SU-DHL-6 (cell line): ENCODE data around the gene UNC5C.

ENCODE experiments used
- H2AFZ ChIP-seq: fragments of 200-600 bp; sonication (generic); 2 replicates; pipeline ENCODE4 v1.6.1; 2014; ENCODE audit warnings: low read depth, mild to moderate bottlenecking, moderate library complexity, mixed read lengths, antibody characterized with exemption, low read length; ENCODE audit not compliant: severe bottlenecking
- H3F3A ChIP-seq: fragments of 200-600 bp; shearing (Covaris generic); 2 replicates; pipeline ENCODE4 v1.6.0; 2016; ENCODE audit warnings: antibody characterized with exemption, mild to moderate bottlenecking; ENCODE audit not compliant: insufficient read depth
- H3K27ac ChIP-seq: fragments of 200-600 bp; sonication (generic); 2 replicates; pipeline ENCODE4 v1.5.1; 2016; ENCODE audit warnings: low read depth, mild to moderate bottlenecking, low read length, moderate library complexity, mixed read lengths
- H3K27me3 ChIP-seq: fragments of 200-600 bp; sonication (generic), shearing (Covaris generic); 2 replicates; pipeline ENCODE4 v1.6.0; 2014; ENCODE audit warnings: mild to moderate bottlenecking, low read length
- H3K36me3 ChIP-seq: fragments of 200-600 bp; sonication (generic); 2 replicates; pipeline ENCODE4 v1.6.1; 2014; ENCODE audit warnings: mild to moderate bottlenecking, low read length, mixed read lengths
- H3K4me2 ChIP-seq: fragments of 300-600, 200-600 bp; shearing (Covaris generic), sonication (generic); 2 replicates; pipeline ENCODE4 v1.6.0; 2014; ENCODE audit warnings: low read length, low read depth, mild to moderate bottlenecking; ENCODE audit not compliant: poor library complexity, severe bottlenecking
- H3K4me3 ChIP-seq: fragments of 200-600 bp; sonication (generic); 2 replicates; pipeline ENCODE4 v1.5.1; 2014; ENCODE audit warnings: antibody characterized with exemption, low read length, mild to moderate bottlenecking, mixed read lengths; ENCODE audit not compliant: insufficient read depth, poor library complexity, severe bottlenecking
- H3K79me2 ChIP-seq: fragments of 200-600 bp; sonication (generic); 2 replicates; pipeline ENCODE4 v1.6.1; 2014; ENCODE audit warnings: mild to moderate bottlenecking, low read length, moderate library complexity; ENCODE audit not compliant: insufficient read depth
- H3K9ac ChIP-seq: fragments of 200-600 bp; sonication (generic); 2 replicates; pipeline ENCODE4 v1.7.0; 2014; ENCODE audit warnings: mild to moderate bottlenecking, low read length
- H3K9me2 ChIP-seq: fragments of 200-600 bp; sonication (generic); replicated peaks from 2 replicates; pipeline ENCODE4 v1.6.1; 2014; ENCODE audit warnings: low read length; ENCODE audit not compliant: insufficient read depth
- H3K9me3 ChIP-seq: fragments of 200-600 bp; sonication (generic); 2 replicates; pipeline ENCODE4 v1.6.1; 2014; ENCODE audit warnings: low read length, mixed read lengths; ENCODE audit not compliant: insufficient read depth
- H4K20me1 ChIP-seq: fragments of 200-600 bp; sonication (generic); 2 replicates; pipeline ENCODE4 v1.6.1; 2014; ENCODE audit warnings: low read depth, mild to moderate bottlenecking, antibody characterized with exemption, low read length, moderate library complexity, mixed read lengths
- EZH2phosphoT487 ChIP-seq: fragments of 200-600 bp; sonication (generic), shearing (Covaris generic); conservative IDR thresholded peaks from 2 replicates; pipeline ENCODE4 v1.6.1; 2018; ENCODE audit warnings: mild to moderate bottlenecking, antibody characterized with exemption, low read length, moderate library complexity, mixed read lengths
- TF ChIP-seq, protein P1 (sequence below): fragments of 200-600 bp; sonication (generic); IDR thresholded peaks from one replicate; pipeline ENCODE4 v1.5.1; 2017; ENCODE audit warnings: antibody characterized with exemption, mild to moderate bottlenecking, low read length, moderate library complexity; ENCODE audit not compliant: insufficient read depth, poor library complexity, severe bottlenecking

UNC5C gene

DNA sequence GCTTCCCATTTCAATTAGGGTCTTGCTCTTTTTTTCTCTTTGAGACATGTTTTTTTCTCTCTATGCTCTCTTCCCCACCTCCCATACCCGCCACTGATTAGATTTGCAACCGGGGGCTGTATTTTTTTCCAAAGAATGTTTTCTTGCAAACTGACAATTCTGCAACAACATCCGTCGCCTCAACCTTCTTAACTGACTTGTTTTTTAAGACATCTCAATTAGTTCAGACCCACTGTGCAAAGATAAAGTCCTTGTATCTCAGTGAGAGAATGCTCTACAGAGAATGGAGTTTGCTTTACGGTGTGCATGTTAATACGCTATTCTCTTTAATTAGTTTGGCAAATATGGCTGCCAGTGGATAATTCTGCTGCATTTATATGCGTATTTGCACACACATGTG lies 126.3 kb downstream of the UNC5C start:
- Histone ChIP-seq H3K27ac (no peak overlapping the region), H3K9ac (no peak overlapping the region), H3K4me3 (no peak overlapping the region), H3K79me2 (no peaks in the 10 kb centered on the region), H3K4me2 (no peak overlapping the region), H3K27me3 (no peaks in the 10 kb centered on the region), H3K36me3 (no peaks in the 10 kb centered on the region), H4K20me1 (no peaks in the 10 kb centered on the region), H2AFZ (no peak overlapping the region), H3K9me3 (no peaks in the 10 kb centered on the region), H3K9me2 (no peaks in the 10 kb centered on the region), H3F3A (no peaks in the 10 kb centered on the region)
- TF ChIP-seq, protein P1, sequence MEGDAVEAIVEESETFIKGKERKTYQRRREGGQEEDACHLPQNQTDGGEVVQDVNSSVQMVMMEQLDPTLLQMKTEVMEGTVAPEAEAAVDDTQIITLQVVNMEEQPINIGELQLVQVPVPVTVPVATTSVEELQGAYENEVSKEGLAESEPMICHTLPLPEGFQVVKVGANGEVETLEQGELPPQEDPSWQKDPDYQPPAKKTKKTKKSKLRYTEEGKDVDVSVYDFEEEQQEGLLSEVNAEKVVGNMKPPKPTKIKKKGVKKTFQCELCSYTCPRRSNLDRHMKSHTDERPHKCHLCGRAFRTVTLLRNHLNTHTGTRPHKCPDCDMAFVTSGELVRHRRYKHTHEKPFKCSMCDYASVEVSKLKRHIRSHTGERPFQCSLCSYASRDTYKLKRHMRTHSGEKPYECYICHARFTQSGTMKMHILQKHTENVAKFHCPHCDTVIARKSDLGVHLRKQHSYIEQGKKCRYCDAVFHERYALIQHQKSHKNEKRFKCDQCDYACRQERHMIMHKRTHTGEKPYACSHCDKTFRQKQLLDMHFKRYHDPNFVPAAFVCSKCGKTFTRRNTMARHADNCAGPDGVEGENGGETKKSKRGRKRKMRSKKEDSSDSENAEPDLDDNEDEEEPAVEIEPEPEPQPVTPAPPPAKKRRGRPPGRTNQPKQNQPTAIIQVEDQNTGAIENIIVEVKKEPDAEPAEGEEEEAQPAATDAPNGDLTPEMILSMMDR: no peak
- TF ChIP-seq EZH2phosphoT487: no peak

DNA sequence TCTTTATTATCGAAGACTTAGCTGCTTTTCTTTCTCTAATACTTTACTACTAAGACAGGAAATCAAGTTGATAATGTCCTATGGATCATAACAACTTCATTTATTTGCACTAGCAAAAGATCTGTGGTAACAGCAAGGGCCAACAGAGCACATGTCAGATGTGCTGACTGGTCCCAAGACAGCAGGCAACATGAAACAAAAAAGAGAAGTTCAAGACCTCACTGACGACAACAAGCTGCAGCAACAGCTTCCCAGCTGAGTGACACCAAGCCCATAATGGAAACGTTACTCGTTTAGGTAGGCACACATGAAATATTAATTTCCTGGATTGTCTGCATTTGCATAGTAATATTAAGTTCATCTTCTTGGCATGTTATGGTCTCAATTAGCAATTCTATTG lies 126.9 kb downstream of the UNC5C start:
- H3K4me2 ChIP-seq: no peak overlapping the region
- TF ChIP-seq, protein P1: no peak
- no peak for TF ChIP-seq EZH2phosphoT487
- no peak overlapping the region for H3K4me3 ChIP-seq
- no peak overlapping the region for H3K27ac ChIP-seq
- no peaks in the 10 kb centered on the region for H4K20me1 ChIP-seq
- no peaks in the 10 kb centered on the region for H3K9me3 ChIP-seq
- H3K27me3 ChIP-seq: no peaks in the 10 kb centered on the region
- no peak overlapping the region for H2AFZ ChIP-seq
- no peak overlapping the region for H3K9ac ChIP-seq
- H3F3A ChIP-seq: no peaks in the 10 kb centered on the region
- H3K9me2 ChIP-seq: no peaks in the 10 kb centered on the region
- no peaks in the 10 kb centered on the region for H3K79me2 ChIP-seq
- no peaks in the 10 kb centered on the region for H3K36me3 ChIP-seq

DNA sequence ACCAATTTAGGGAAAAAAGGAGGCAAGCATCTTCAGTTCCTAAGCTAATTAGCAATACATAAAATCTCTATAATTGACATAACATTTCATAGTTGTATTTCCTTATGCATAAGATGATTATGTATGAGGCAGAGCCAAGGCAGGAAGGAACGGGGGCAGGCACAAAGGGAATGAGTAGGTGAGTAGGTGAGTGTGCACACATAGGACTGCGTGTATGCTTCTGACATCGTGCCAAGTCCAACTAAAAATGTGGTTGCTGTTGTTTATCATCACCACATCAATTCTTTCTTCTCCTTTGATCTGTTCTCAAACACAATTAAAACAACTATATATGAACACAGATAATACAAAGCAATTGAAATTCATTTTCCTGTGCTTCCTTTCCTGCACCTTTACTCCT lies 131.2 kb downstream of the UNC5C start:
- Histone ChIP-seq H3K27me3 (no peaks in the 10 kb centered on the region), H3F3A (no peaks in the 10 kb centered on the region), H3K4me3 (no peak overlapping the region), H3K27ac (no peak overlapping the region), H3K4me2 (no peak overlapping the region), H3K79me2 (no peaks in the 10 kb centered on the region), H2AFZ (no peak overlapping the region), H4K20me1 (no peaks in the 10 kb centered on the region), H3K9me3 (no peaks in the 10 kb centered on the region), H3K36me3 (no peaks in the 10 kb centered on the region), H3K9ac (no peak overlapping the region), H3K9me2 (no peaks in the 10 kb centered on the region)
- TF ChIP-seq EZH2phosphoT487: no peak
- TF ChIP-seq, protein P1: no peak

DNA sequence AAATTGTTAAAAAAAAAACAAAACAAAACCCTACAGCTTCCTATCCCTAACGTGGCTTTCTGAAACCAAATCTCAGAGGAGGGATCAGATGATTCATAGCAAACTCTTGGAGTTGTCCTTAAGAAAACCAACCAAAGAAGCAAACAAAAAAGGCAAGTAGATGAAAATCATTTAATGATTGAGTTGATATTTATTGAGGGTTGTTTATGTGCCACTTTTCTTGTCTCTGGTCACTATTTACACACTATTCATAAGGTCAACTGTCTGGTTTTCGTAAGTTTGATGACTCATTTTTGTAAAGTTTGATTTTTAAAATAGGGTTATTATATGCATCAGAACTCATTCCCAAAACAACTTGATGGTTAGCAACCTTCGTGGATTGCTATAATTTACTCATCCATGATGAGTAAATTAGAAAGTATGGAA lies 133.4 kb downstream of the UNC5C start:
- H3K9ac ChIP-seq: no peak overlapping the region
- no peak overlapping the region for H3K4me3 ChIP-seq
- H3K79me2 ChIP-seq: no peaks in the 10 kb centered on the region
- H3F3A ChIP-seq: no peaks in the 10 kb centered on the region
- TF ChIP-seq, protein P1: no peak
- no peak for TF ChIP-seq EZH2phosphoT487
- no peaks in the 10 kb centered on the region for H3K9me3 ChIP-seq
- no peaks in the 10 kb centered on the region for H3K27me3 ChIP-seq
- no peaks in the 10 kb centered on the region for H3K9me2 ChIP-seq
- no peak overlapping the region for H2AFZ ChIP-seq
- no peaks in the 10 kb centered on the region for H4K20me1 ChIP-seq
- H3K27ac ChIP-seq: no peak overlapping the region
- H3K4me2 ChIP-seq: no peak overlapping the region
- no peaks in the 10 kb centered on the region for H3K36me3 ChIP-seq
